ENCODE results near the gene SPATS1.

The SPATS1 gene

GRCh38 chr6:44366781-44367180, 24.3 kb downstream of the SPATS1 start:
- Histone ChIP-seq H3K4me1 (ENCODE audit: control insufficient read depth, insufficient read depth, low read length, poor library complexity, severe bottlenecking) (no peaks in the 10 kb centered on the region), H3K36me3 (ENCODE audit: control insufficient read depth, insufficient read depth, low read length) (no peaks in the 10 kb centered on the region), H3K4me3 (ENCODE audit: extremely low read depth, insufficient read depth, low read length, poor library complexity, severe bottlenecking) (no peak overlapping the region), H3K27ac (ENCODE audit: low read depth, low read length, severe bottlenecking) (no peak overlapping the region), H3K9me3 (ENCODE audit: control insufficient read depth, low read length) (no peaks in the 10 kb centered on the region)
- WGBS, 2 experiments (ENCODE audit: insufficient coverage in 2 of 2), result 94 to 100% methylated on average over 2 of the region's 3 CpGs

GRCh38 chr6:44367681-44368080, 25.2 kb downstream of the SPATS1 start:
- Histone ChIP-seq H3K9me3 (ENCODE audit: control insufficient read depth, low read length) (no peaks in the 10 kb centered on the region), H3K27ac (ENCODE audit: low read depth, low read length, severe bottlenecking) (no peak overlapping the region), H3K36me3 (ENCODE audit: control insufficient read depth, insufficient read depth, low read length) (no peaks in the 10 kb centered on the region), H3K4me3 (ENCODE audit: extremely low read depth, insufficient read depth, low read length, poor library complexity, severe bottlenecking) (no peak overlapping the region), H3K4me1 (ENCODE audit: control insufficient read depth, insufficient read depth, low read length, poor library complexity, severe bottlenecking) (no peaks in the 10 kb centered on the region)
- WGBS, 2 experiments (ENCODE audit: insufficient coverage in 2 of 2), result no CpG with 5 or more reads among the region's 2 CpGs

DNA sequence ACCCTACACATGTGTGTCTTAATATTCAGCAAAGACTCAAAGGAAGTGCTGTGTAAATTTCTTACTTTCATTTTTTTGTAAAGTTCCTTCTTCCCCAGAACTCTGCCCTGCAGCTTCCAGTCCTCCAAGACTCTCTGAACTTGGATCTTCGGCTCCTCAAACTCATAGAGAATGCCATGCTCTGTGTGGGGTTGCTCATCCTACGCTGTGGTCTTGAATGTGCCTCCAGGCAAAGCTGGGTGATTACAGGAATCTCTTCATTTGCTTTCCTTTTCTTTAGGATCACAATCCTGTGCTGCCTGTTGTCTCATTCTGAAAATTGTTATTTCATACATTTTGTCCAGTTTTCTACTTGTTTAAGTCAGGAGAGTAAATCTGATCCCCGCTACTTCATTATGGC, 30.6 kb downstream of the SPATS1 start:
- H3K36me3 ChIP-seq (ENCODE audit: control insufficient read depth, insufficient read depth, low read length), result no peaks in the 10 kb centered on the region
- H3K4me1 ChIP-seq (ENCODE audit: control insufficient read depth, insufficient read depth, low read length, poor library complexity, severe bottlenecking), result no peaks in the 10 kb centered on the region
- no peak overlapping the region for H3K4me3 ChIP-seq (ENCODE audit: extremely low read depth, insufficient read depth, low read length, poor library complexity, severe bottlenecking)
- H3K27ac ChIP-seq (ENCODE audit: low read depth, low read length, severe bottlenecking), result no peak overlapping the region
- WGBS, 2 experiments (ENCODE audit: insufficient coverage in 2 of 2), result 20 to 63% methylated on average over 1 to 2 of the region's 3 CpGs
- no peaks in the 10 kb centered on the region for H3K9me3 ChIP-seq (ENCODE audit: control insufficient read depth, low read length)

DNA sequence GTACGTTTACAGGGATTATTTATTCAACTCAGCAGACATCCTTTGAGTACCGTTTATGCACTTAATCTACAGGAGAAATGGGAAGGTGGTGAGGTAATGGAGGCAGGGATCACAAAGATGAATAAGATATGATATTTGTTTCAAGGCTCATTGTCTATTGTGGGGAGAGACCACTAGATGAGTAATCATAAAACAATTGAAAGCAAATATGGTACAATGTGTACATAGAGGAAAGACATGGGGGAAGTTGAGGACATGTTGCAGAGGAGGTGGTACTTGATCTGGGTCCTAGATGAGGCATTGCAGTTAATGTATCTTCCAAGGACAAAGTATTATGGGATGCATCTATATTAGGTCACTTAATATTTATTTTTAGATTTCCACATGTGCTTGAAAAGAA, 31.3 kb downstream of the SPATS1 start:
- H3K9me3 ChIP-seq (ENCODE audit: control insufficient read depth, low read length), result no peaks in the 10 kb centered on the region
- no peaks in the 10 kb centered on the region for H3K36me3 ChIP-seq (ENCODE audit: control insufficient read depth, insufficient read depth, low read length)
- no peak overlapping the region for H3K27ac ChIP-seq (ENCODE audit: low read depth, low read length, severe bottlenecking)
- 75% methylated on average over 2 of the region's 2 CpGs; no CpG with 5 or more reads in 1 of the 2 experiments for WGBS, 2 experiments (ENCODE audit: insufficient coverage in 2 of 2)
- no peak overlapping the region for H3K4me3 ChIP-seq (ENCODE audit: extremely low read depth, insufficient read depth, low read length, poor library complexity, severe bottlenecking)
- no peaks in the 10 kb centered on the region for H3K4me1 ChIP-seq (ENCODE audit: control insufficient read depth, insufficient read depth, low read length, poor library complexity, severe bottlenecking)

DNA sequence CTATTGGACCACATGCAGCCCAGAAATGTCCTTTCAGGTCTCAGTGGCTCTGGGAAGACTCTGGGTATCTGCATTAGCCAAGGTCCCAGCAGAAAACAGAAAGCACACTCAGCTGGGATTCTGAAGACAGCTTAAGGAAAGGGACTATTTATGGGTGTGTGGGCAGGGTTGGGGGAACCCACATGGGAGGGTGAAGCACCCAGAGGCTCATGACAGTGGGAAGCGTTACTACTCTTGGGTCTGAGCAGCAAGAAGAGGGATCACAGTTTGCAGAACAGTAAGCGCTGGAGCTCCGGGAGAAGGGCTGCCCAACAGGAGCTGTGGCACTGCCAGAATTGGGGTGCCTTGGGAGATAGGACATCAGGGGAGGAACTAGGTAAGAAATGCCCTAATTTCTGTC, 32.6 kb downstream of the SPATS1 start:
- no peaks in the 10 kb centered on the region for H3K4me1 ChIP-seq (ENCODE audit: control insufficient read depth, insufficient read depth, low read length, poor library complexity, severe bottlenecking)
- H3K4me3 ChIP-seq (ENCODE audit: extremely low read depth, insufficient read depth, low read length, poor library complexity, severe bottlenecking), result no peak overlapping the region
- no peak overlapping the region for H3K27ac ChIP-seq (ENCODE audit: low read depth, low read length, severe bottlenecking)
- H3K9me3 ChIP-seq (ENCODE audit: control insufficient read depth, low read length), result no peaks in the 10 kb centered on the region
- WGBS, 2 experiments (ENCODE audit: insufficient coverage in 2 of 2), result 94 to 100% methylated on average over 2 of the region's 3 CpGs
- no peaks in the 10 kb centered on the region for H3K36me3 ChIP-seq (ENCODE audit: control insufficient read depth, insufficient read depth, low read length)

- 80 to 82% methylated on average over 1 of the region's 3 CpGs for WGBS, 2 experiments (ENCODE audit: insufficient coverage in 2 of 2)
- H3K9me3 ChIP-seq (ENCODE audit: control insufficient read depth, low read length), result no peaks in the 10 kb centered on the region
- H3K27ac ChIP-seq (ENCODE audit: low read depth, low read length, severe bottlenecking), result no peak overlapping the region
- H3K4me3 ChIP-seq (ENCODE audit: extremely low read depth, insufficient read depth, low read length, poor library complexity, severe bottlenecking), result no peak overlapping the region
- H3K36me3 ChIP-seq (ENCODE audit: control insufficient read depth, insufficient read depth, low read length), result no peaks in the 10 kb centered on the region
- H3K4me1 ChIP-seq (ENCODE audit: control insufficient read depth, insufficient read depth, low read length, poor library complexity, severe bottlenecking), result no peaks in the 10 kb centered on the region
Observed at GRCh38 chr6:44377484-44377883, 35.0 kb downstream of the SPATS1 start.

DNA sequence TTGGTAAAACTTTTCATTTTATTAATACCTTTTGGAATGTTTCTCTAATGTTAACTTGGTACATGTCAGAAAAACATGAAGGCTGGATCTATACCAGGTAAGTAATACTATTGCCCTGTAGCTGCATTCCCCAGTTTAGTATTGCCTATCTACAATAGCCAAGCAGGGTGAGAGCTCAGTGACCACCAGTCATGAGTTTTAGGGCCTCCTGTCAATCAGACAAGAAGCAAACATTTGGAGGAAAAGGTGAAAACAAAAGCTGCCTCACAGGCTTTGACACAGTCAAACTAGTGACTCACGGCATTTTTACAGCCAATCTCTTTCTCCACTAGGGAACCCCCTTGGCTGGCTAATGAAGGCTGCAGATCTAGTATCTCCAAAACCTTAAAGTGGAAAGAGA, 35.5 kb downstream of the SPATS1 start:
- H3K9me3 ChIP-seq (ENCODE audit: control insufficient read depth, low read length), result no peaks in the 10 kb centered on the region
- no peaks in the 10 kb centered on the region for H3K4me1 ChIP-seq (ENCODE audit: control insufficient read depth, insufficient read depth, low read length, poor library complexity, severe bottlenecking)
- WGBS, 2 experiments (ENCODE audit: insufficient coverage in 2 of 2), result 100% methylated on average over 1 of the region's 1 CpG; no CpG with 5 or more reads in 1 of the 2 experiments
- H3K27ac ChIP-seq (ENCODE audit: low read depth, low read length, severe bottlenecking), result no peak overlapping the region
- no peak overlapping the region for H3K4me3 ChIP-seq (ENCODE audit: extremely low read depth, insufficient read depth, low read length, poor library complexity, severe bottlenecking)
- no peaks in the 10 kb centered on the region for H3K36me3 ChIP-seq (ENCODE audit: control insufficient read depth, insufficient read depth, low read length)

- Histone ChIP-seq H3K36me3 (ENCODE audit: control insufficient read depth, insufficient read depth, low read length) (no peaks in the 10 kb centered on the region), H3K27ac (ENCODE audit: low read depth, low read length, severe bottlenecking) (no peak overlapping the region), H3K4me3 (ENCODE audit: extremely low read depth, insufficient read depth, low read length, poor library complexity, severe bottlenecking) (no peak overlapping the region), H3K9me3 (ENCODE audit: control insufficient read depth, low read length) (no peaks in the 10 kb centered on the region), H3K4me1 (ENCODE audit: control insufficient read depth, insufficient read depth, low read length, poor library complexity, severe bottlenecking) (no peaks in the 10 kb centered on the region)
- WGBS, 2 experiments (ENCODE audit: insufficient coverage in 2 of 2), result 100% methylated on average over 1 of the region's 2 CpGs
Observed at GRCh38 chr6:44381739-44382138, 39.3 kb downstream of the SPATS1 start.

- peaks cover 12% of the 10 kb centered on the region for H3K36me3 ChIP-seq (ENCODE audit: control insufficient read depth, insufficient read depth, low read length)
- no peaks in the 10 kb centered on the region for H3K9me3 ChIP-seq (ENCODE audit: control insufficient read depth, low read length)
- peaks cover 8% of the 10 kb centered on the region for H3K4me1 ChIP-seq (ENCODE audit: control insufficient read depth, insufficient read depth, low read length, poor library complexity, severe bottlenecking)
- peak overlapping the region; percentile 76 for H3K4me3 ChIP-seq (ENCODE audit: extremely low read depth, insufficient read depth, low read length, poor library complexity, severe bottlenecking)
- peak overlapping the region; percentile 99 for H3K27ac ChIP-seq (ENCODE audit: low read depth, low read length, severe bottlenecking)
- 100% methylated on average over 1 to 2 of the region's 6 CpGs for WGBS, 2 experiments (ENCODE audit: insufficient coverage in 2 of 2)
Observed at GRCh38 chr6:44386364-44386928, 44.0 kb downstream of the SPATS1 start.

DNA sequence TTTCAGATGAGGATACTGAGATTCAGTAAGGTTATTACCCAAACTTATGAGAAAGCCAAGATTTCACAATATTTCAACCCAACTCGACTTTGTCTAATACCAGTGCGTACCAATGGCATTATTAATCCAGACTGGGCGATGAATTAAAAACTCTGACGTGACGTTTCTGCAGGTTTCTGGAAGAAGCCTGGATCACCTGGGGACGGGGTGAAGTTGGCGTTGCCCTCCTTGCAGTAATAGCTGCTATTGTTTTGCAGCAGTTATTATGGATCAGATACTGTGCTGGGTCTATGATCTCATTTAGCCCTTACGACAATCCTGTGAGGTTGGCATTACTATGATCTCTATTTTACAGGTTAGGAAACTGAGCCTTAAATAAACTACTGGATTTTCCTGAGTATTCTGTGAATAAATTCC, 44.5 kb downstream of the SPATS1 start:
- H3K9me3 ChIP-seq (ENCODE audit: control insufficient read depth, low read length), result no peaks in the 10 kb centered on the region
- 36% methylated on average over 7 of the region's 8 CpGs for WGBS, 2 experiments (ENCODE audit: insufficient coverage in 2 of 2)
- H3K36me3 ChIP-seq (ENCODE audit: control insufficient read depth, insufficient read depth, low read length), result peaks cover 16% of the 10 kb centered on the region
- H3K4me1 ChIP-seq (ENCODE audit: control insufficient read depth, insufficient read depth, low read length, poor library complexity, severe bottlenecking), result peaks cover 8% of the 10 kb centered on the region
- H3K4me3 ChIP-seq (ENCODE audit: extremely low read depth, insufficient read depth, low read length, poor library complexity, severe bottlenecking), result peak overlapping the region; percentile 76
- peak overlapping the region; percentile 99 for H3K27ac ChIP-seq (ENCODE audit: low read depth, low read length, severe bottlenecking)

- H3K36me3 ChIP-seq (ENCODE audit: control insufficient read depth, insufficient read depth, low read length), result peaks cover 21% of the 10 kb centered on the region
- peak within 1 kb of the TSS; percentile 99 for H3K27ac ChIP-seq (ENCODE audit: low read depth, low read length, severe bottlenecking)
- WGBS, 2 experiments (ENCODE audit: insufficient coverage in 2 of 2), result 1% methylated on average over 32 to 36 of the region's 56 CpGs
- H3K4me3 ChIP-seq (ENCODE audit: extremely low read depth, insufficient read depth, low read length, poor library complexity, severe bottlenecking), result peak within 1 kb of the TSS; percentile 76
- H3K4me1 ChIP-seq (ENCODE audit: control insufficient read depth, insufficient read depth, low read length, poor library complexity, severe bottlenecking), result peaks cover 8% of the 10 kb centered on the region
- H3K9me3 ChIP-seq (ENCODE audit: control insufficient read depth, low read length), result no peaks in the 10 kb centered on the region
Observed at GRCh38 chr6:44387346-44388134, 45.1 kb downstream of the SPATS1 start, which contains the start of gene CDC5L. Gene CDC5L, plus strand, starts transcription at chr6:44387706. Its CDS starts 118 bp downstream, at chr6:44387824.

All from mesodermal cell (in vitro differentiated cells).